Measurements from ENCODE around the gene CAMTA1.

DNA sequence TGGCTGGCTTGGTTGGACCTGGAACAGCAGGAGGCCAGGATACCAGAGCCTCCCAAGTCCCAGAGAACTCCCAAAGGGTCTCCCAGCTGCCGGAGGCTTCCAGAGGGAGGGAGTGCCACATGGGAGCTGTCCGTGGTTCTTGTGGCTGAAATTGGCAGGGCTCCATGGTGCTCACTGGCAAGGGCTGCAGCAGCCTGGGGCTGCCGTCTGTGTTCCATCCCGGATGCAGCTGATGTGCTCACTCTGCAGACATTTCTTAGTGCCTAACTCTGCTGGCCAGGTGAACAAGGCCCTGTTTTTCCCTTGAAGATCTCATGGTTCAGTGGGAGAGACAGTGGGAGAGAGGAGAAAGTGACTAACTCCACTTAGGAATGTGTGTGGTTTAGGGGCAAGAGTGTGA, 261.1 kb downstream of the CAMTA1 start:
- TF ChIP-seq, protein P1, sequence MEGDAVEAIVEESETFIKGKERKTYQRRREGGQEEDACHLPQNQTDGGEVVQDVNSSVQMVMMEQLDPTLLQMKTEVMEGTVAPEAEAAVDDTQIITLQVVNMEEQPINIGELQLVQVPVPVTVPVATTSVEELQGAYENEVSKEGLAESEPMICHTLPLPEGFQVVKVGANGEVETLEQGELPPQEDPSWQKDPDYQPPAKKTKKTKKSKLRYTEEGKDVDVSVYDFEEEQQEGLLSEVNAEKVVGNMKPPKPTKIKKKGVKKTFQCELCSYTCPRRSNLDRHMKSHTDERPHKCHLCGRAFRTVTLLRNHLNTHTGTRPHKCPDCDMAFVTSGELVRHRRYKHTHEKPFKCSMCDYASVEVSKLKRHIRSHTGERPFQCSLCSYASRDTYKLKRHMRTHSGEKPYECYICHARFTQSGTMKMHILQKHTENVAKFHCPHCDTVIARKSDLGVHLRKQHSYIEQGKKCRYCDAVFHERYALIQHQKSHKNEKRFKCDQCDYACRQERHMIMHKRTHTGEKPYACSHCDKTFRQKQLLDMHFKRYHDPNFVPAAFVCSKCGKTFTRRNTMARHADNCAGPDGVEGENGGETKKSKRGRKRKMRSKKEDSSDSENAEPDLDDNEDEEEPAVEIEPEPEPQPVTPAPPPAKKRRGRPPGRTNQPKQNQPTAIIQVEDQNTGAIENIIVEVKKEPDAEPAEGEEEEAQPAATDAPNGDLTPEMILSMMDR (IDR thresholded peaks at IDR 0.05), result no peak
- no peak for TF ChIP-seq POLR2A (IDR thresholded peaks at IDR 0.05)

Measured in stomach (tissue), 4 donors.